H1 (cell line): ENCODE measurements around the gene KCNQ1. TPM values are rescaled to one million over a fixed set of nuclear protein-coding genes. Genes with fewer than 3 reads are reported as not detected.

Experiments used
- CTCF ChIA-PET: fragments of 300-600 bp; sonication (Branson Sonifier 250); formaldehyde crosslinking; loops from one replicate; lab custom pipeline; 2021; ENCODE audit not compliant: partially characterized antibody; lab: Charles Lee
- POLR2A ChIA-PET: fragments of 300-600 bp; sonication (Branson Sonifier 250); formaldehyde crosslinking; loops from one replicate; lab custom pipeline; 2021; ENCODE audit warnings: inconsistent platforms; ENCODE audit not compliant: partially characterized antibody; lab: Charles Lee
- DNase-seq, 2 experiments: peaks; one replicate each; pipeline versions ENCODE4 v3.0.0 to v3.0.0-alpha.2; 2010 to 2022; ENCODE audit warnings: low spot score in 2 of 2, low read depth in 1 of 2, mixed read lengths in 1 of 2
- FAIRE-seq: peaks from 2 replicates; lab custom pipeline; 2011; peaks lifted over from hg19 to GRCh38; lab: Jason Lieb, UNC
- H2AFZ ChIP-seq: 2 replicates; pipeline ENCODE4 v1.8.1; 2012; ENCODE audit warnings: low read length, inconsistent platforms
- H2AK5ac ChIP-seq: 2 replicates; pipeline ENCODE4 v1.6.1; 2013; ENCODE audit warnings: low read depth, low read length
- H2BK120ac ChIP-seq: replicated peaks from 2 replicates; pipeline ENCODE3; 2013; ENCODE audit warnings: low read depth, low read length, inconsistent platforms
- H2BK12ac ChIP-seq: 2 replicates; pipeline ENCODE4 v1.6.1; 2013; ENCODE audit warnings: low read depth, low read length
- H2BK15ac ChIP-seq: 2 replicates; pipeline ENCODE4 v1.6.1; 2013; ENCODE audit warnings: low read length
- H2BK20ac ChIP-seq: 2 replicates; pipeline ENCODE4 v1.6.1; 2013; ENCODE audit warnings: low read length
- H2BK5ac ChIP-seq: 2 replicates; pipeline ENCODE4 v1.6.1; 2013; ENCODE audit warnings: low read depth, low read length
- H3K14ac ChIP-seq: 2 replicates; pipeline ENCODE4 v1.6.1; 2013; ENCODE audit warnings: inconsistent platforms; ENCODE audit not compliant: insufficient read length
- H3K18ac ChIP-seq: 2 replicates; pipeline ENCODE4 v1.6.1; 2013; ENCODE audit warnings: low read length; ENCODE audit errors: extremely low read depth
- H3K23ac ChIP-seq: 2 replicates; pipeline ENCODE4 v1.6.1; 2013; ENCODE audit warnings: inconsistent platforms; ENCODE audit not compliant: insufficient read length
- H3K23me2 ChIP-seq: 2 replicates; pipeline ENCODE4 v1.6.1; 2013; ENCODE audit warnings: low read depth, low read length
- H3K27ac ChIP-seq: 2 replicates; pipeline ENCODE4 v1.6.1; 2011; ENCODE audit warnings: low read depth, low read length, inconsistent platforms
- H3K27me3 ChIP-seq, 4 experiments: replicated peaks in 1 of 4; 1 replicate in 1 of 4; 2 replicates in 3 of 4; pipeline versions ENCODE4 v1.6.1 to v1.8.1; 2011 to 2013; ENCODE audit warnings: low read length in 3 of 4, mild to moderate bottlenecking in 3 of 4, inconsistent platforms in 2 of 4, mixed read lengths in 2 of 4, moderate library complexity in 1 of 4; ENCODE audit not compliant: control insufficient read depth in 3 of 4, insufficient read depth in 3 of 4; ENCODE audit errors: extremely low read depth in 1 of 4
- H3K36me3 ChIP-seq, 4 experiments: 2 replicates each; pipeline versions ENCODE4 v1.6.1 to v1.8.1; 2011 to 2013; ENCODE audit warnings: mild to moderate bottlenecking in 4 of 4, low read length in 3 of 4, moderate library complexity in 2 of 4, control low read depth in 1 of 4, inconsistent platforms in 1 of 4; ENCODE audit not compliant: insufficient read depth in 4 of 4, control insufficient read depth in 2 of 4
- H3K4ac ChIP-seq: replicated peaks from 2 replicates; pipeline ENCODE3; 2013; ENCODE audit warnings: low read length, low read depth, mixed read lengths, inconsistent platforms; ENCODE audit not compliant: insufficient read length
- H3K4me1 ChIP-seq, 4 experiments: replicated peaks in 1 of 4; 1 replicate in 1 of 4; 2 replicates in 3 of 4; pipeline versions ENCODE4 v1.6.1 to v1.8.1; 2011 to 2013; ENCODE audit warnings: low read length in 3 of 4, inconsistent platforms in 2 of 4, mixed read lengths in 1 of 4; ENCODE audit not compliant: insufficient read depth in 4 of 4, control insufficient read depth in 3 of 4
- H3K4me2 ChIP-seq, 2 experiments: 2 replicates each; pipeline versions ENCODE4 v1.6.1 to v1.8.1; 2011 to 2013; ENCODE audit warnings: low read depth in 2 of 2, low read length in 2 of 2, control low read depth in 1 of 2, inconsistent platforms in 1 of 2, mild to moderate bottlenecking in 1 of 2; ENCODE audit not compliant: insufficient read depth in 1 of 2
- H3K4me3 ChIP-seq, 4 experiments: fragments of 200-600, 300-600 bp in 1 of 4; sonication (generic), shearing (Covaris generic), sonication (Bioruptor Twin) in 1 of 4; 2 replicates each; pipeline versions ENCODE4 v1.5.1 to v1.8.1; 2011 to 2016; ENCODE audit warnings: low read length in 4 of 4, low read depth in 3 of 4, control low read depth in 2 of 4, inconsistent platforms in 2 of 4, mild to moderate bottlenecking in 2 of 4, mixed read lengths in 1 of 4, moderate library complexity in 1 of 4; ENCODE audit not compliant: insufficient read depth in 2 of 4; ENCODE audit errors: extremely low read depth in 1 of 4
- H3K56ac ChIP-seq: replicated peaks from 2 replicates; pipeline ENCODE3; 2013; ENCODE audit warnings: low read depth, mild to moderate bottlenecking, mixed read lengths, low read length, inconsistent platforms; ENCODE audit not compliant: insufficient read length
- H3K79me1 ChIP-seq: 2 replicates; pipeline ENCODE4 v1.6.1; 2013; ENCODE audit warnings: low read depth, low read length, control low read depth
- H3K79me2 ChIP-seq, 2 experiments: 2 replicates each; pipeline versions ENCODE4 v1.6.1 to v1.8.1; 2012 to 2013; ENCODE audit warnings: low read length in 2 of 2, mild to moderate bottlenecking in 2 of 2, inconsistent platforms in 1 of 2; ENCODE audit not compliant: insufficient read depth in 2 of 2, control insufficient read depth in 1 of 2
- H3K9ac ChIP-seq, 4 experiments: replicated peaks in 1 of 4; 1 replicate in 1 of 4; 2 replicates in 3 of 4; pipeline versions ENCODE4 v1.6.1 to v1.8.1; 2011 to 2013; ENCODE audit warnings: low read depth in 3 of 4, low read length in 3 of 4, control low read depth in 2 of 4, mild to moderate bottlenecking in 2 of 4, moderate library complexity in 2 of 4, inconsistent platforms in 1 of 4; ENCODE audit errors: extremely low read depth in 1 of 4
- H3K9me3 ChIP-seq, 2 experiments: 2 replicates each; pipeline versions ENCODE4 v1.6.1 to v1.8.1; 2012 to 2013; ENCODE audit warnings: mild to moderate bottlenecking in 2 of 2, moderate library complexity in 2 of 2, control low read depth in 1 of 2, inconsistent platforms in 1 of 2, low read depth in 1 of 2, low read length in 1 of 2, mixed read lengths in 1 of 2; ENCODE audit not compliant: insufficient read depth in 2 of 2
- H4K20me1 ChIP-seq, 2 experiments: replicated peaks in 1 of 2; 2 replicates each; pipeline versions ENCODE3 to v1.8.1; 2011 to 2013; ENCODE audit warnings: inconsistent platforms in 2 of 2, low read length in 2 of 2, mild to moderate bottlenecking in 1 of 2; ENCODE audit not compliant: insufficient read depth in 2 of 2, control insufficient read depth in 1 of 2
- H4K5ac ChIP-seq: 2 replicates; pipeline ENCODE4 v1.6.1; 2013; ENCODE audit warnings: low read length, low read depth, mixed read lengths, inconsistent platforms; ENCODE audit not compliant: insufficient read length
- H4K8ac ChIP-seq: 2 replicates; pipeline ENCODE4 v1.8.0; 2013; ENCODE audit warnings: mild to moderate bottlenecking, moderate library complexity, low read length, inconsistent platforms; ENCODE audit not compliant: insufficient read depth; ENCODE audit errors: extremely low read depth
- H4K91ac ChIP-seq: replicated peaks from 2 replicates; pipeline ENCODE3; 2013; ENCODE audit warnings: low read length, mixed read lengths, inconsistent platforms; ENCODE audit not compliant: insufficient read length
- BCL11A ChIP-seq, 2 experiments: IDR thresholded peaks; one replicate each; pipeline ENCODE4 v1.6.1; 2011; ENCODE audit warnings: low read depth in 2 of 2, low read length in 2 of 2, mild to moderate bottlenecking in 2 of 2
- BRCA1 ChIP-seq: IDR thresholded peaks from 2 replicates; pipeline ENCODE4 v1.6.1; 2012; ENCODE audit warnings: low read depth, low read length, improper control_type of control experiment
- CBX5 ChIP-seq: fragments of 300-800, 300-1000 bp; sonication (generic); IDR thresholded peaks from 2 replicates; pipeline ENCODE4 v1.7.1; 2016; ENCODE audit warnings: antibody characterized with exemption, low read length, low read depth
- GTF2F1 ChIP-seq: IDR thresholded peaks from 2 replicates; pipeline ENCODE4 v1.6.1; 2012; ENCODE audit warnings: low read depth, low read length, improper control_type of control experiment, borderline replicate concordance
- POLR2A ChIP-seq, 2 experiments: IDR thresholded peaks; 1 replicate in 1 of 2; 2 replicates in 1 of 2; pipeline ENCODE4 v1.6.1; 2011; ENCODE audit warnings: low read depth in 2 of 2, low read length in 2 of 2, mild to moderate bottlenecking in 2 of 2; ENCODE audit errors: control extremely low read depth in 1 of 2
- RAD21 ChIP-seq, 2 experiments: IDR thresholded peaks in 1 of 2; conservative IDR thresholded peaks in 1 of 2; 2 replicates each; pipeline ENCODE4 v1.6.1; 2011; ENCODE audit warnings: low read depth in 2 of 2, low read length in 2 of 2, improper control_type of control experiment in 1 of 2, inconsistent platforms in 1 of 2, mild to moderate bottlenecking in 1 of 2, moderate library complexity in 1 of 2
- RXRA ChIP-seq: IDR thresholded peaks from 2 replicates; pipeline ENCODE4 v1.6.1; 2011; ENCODE audit warnings: low read depth, mild to moderate bottlenecking, low read length, moderate library complexity; ENCODE audit not compliant: insufficient read depth
- SP1 ChIP-seq: IDR thresholded peaks from 2 replicates; pipeline ENCODE4 v1.6.1; 2011; ENCODE audit warnings: low read depth, low read length
- SP2 ChIP-seq: IDR thresholded peaks from 2 replicates; pipeline ENCODE4 v1.6.1; 2012; ENCODE audit warnings: mild to moderate bottlenecking, low read length, inconsistent platforms
- SP4 ChIP-seq: IDR thresholded peaks from 2 replicates; pipeline ENCODE4 v1.6.1; 2012; ENCODE audit warnings: low read length, inconsistent platforms
- SUZ12 ChIP-seq: fragments of 200-600 bp; sonication (generic); IDR thresholded peaks from 2 replicates; pipeline ENCODE4 v1.6.1; 2012; ENCODE audit warnings: mild to moderate bottlenecking, inconsistent platforms, low read length, moderate library complexity, mixed read lengths
- TAF1 ChIP-seq: IDR thresholded peaks from 2 replicates; pipeline ENCODE4 v1.6.1; 2011; ENCODE audit warnings: mild to moderate bottlenecking, low read depth, low read length
- TAF7 ChIP-seq: optimal IDR thresholded peaks from 2 replicates; pipeline ENCODE3; 2011; ENCODE audit warnings: low read depth, mild to moderate bottlenecking, inconsistent platforms, low read length, moderate library complexity, borderline replicate concordance
- ZNF274 ChIP-seq: IDR thresholded peaks from 2 replicates; pipeline ENCODE4 v1.7.0; 2012; ENCODE audit warnings: low read length, borderline replicate concordance; ENCODE audit errors: extremely low read depth
- WGBS, 2 experiments: shearing (Covaris generic) in 1 of 2; methylation state at CpG; one replicate each; pipeline versions ENCODE4 v1.1.6 to v1.1.7; 2013 to 2015; ENCODE audit warnings: low lambda C conversion rate in 2 of 2, mixed read lengths in 2 of 2, inconsistent platforms in 1 of 2, low coverage in 1 of 2, missing lambda C conversion rate in 1 of 2; ENCODE audit not compliant: insufficient replicate concordance in 2 of 2, insufficient coverage in 1 of 2, insufficient read length in 1 of 2; ENCODE audit errors: extremely low coverage in 1 of 2, missing lambda C conversion rate in 1 of 2; 5-methylcytosine and 5-hydroxymethylcytosine counted together
- polyA plus RNA-seq, 7 experiments: library from polyadenylated mRNA; depleted of rRNA in 3 of 7; stranded (reverse) in 5 of 7; unstranded in 2 of 7; fragments of >200 nt in 5 of 7; fragments of 200-250 nt in 2 of 7; gene quantifications; 1 replicate in 5 of 7; 2 replicates in 1 of 7; 4 replicates in 1 of 7; pipeline versions ENCODE4 v1.2.1 to v1.2.3, GENCODE V29; 2011 to 2013; ENCODE audit warnings: missing spikeins in 2 of 7, mixed read lengths in 2 of 7
- total RNA-seq: library from RNA; stranded (reverse); fragmentation: NEBNext Ultra II Directional; extraction: Animal tissue kit (Norgen Biotek cat#: 25700); gene quantifications from 2 replicates; pipeline ENCODE4 v1.2.1, GENCODE V29; 2021

The KCNQ1 gene
- total and polyA plus RNA-seq, 2 of the 8 experiments (the other 6 are each of a cell fraction or from before 2014, with no cell fraction given) = 1.9 to 2.0 TPM

- H3K27ac ChIP-seq = no peak overlapping the region
- H2BK5ac ChIP-seq = no peak overlapping the region
- no peak overlapping the region for H3K18ac ChIP-seq
- peaks cover 0 to 14% of the 10 kb centered on the region in 2 experiments; a peak in 3 of 4 replicates for H3K79me2 ChIP-seq
- no peak overlapping the region for H3K14ac ChIP-seq
- peaks cover 3 to 5% of the 10 kb centered on the region in 2 experiments for H4K20me1 ChIP-seq
- no peak for FAIRE-seq
- ChIA-PET POLR2A (interaction anchor here (1.3 to 5.0 kb wide), 4 partner anchors 8 to 25 kb away, joined by 3 to 42 read pairs (median 14); partner anchors contain the start of gene CD81), CTCF (interaction anchor here (1.0 to 14.1 kb wide), 14 partner anchors 10 to 216 kb away, joined by 3 to 196 read pairs (median 4); no protein-coding TSS in a partner anchor)
- DNase-seq = no peak
- peaks cover 12% of the 10 kb centered on the region for H3K23me2 ChIP-seq
- peak overlapping the region in 3 of 4 experiments; percentile 29 to 97 (median 86); a peak in 5 of 8 replicates for H3K4me3 ChIP-seq
- H4K5ac ChIP-seq = no peak overlapping the region
- H2AFZ ChIP-seq = no peak overlapping the region
- H2AK5ac ChIP-seq = no peak overlapping the region
- H2BK120ac ChIP-seq = no peak overlapping the region
- peaks cover 0 to 17% (median 6%) of the 10 kb centered on the region in 4 experiments; a peak in 5 of 7 replicates for H3K4me1 ChIP-seq
- H3K23ac ChIP-seq = no peak overlapping the region
- no peaks in the 10 kb centered on the region; the same call in 1 of the 2 replicates for H3K79me1 ChIP-seq
- no peak overlapping the region for H3K56ac ChIP-seq
- H3K27me3 ChIP-seq = no peaks in the 10 kb centered on the region
- 88% methylated on average over 11 of the region's 13 CpGs; no CpG with 5 or more reads in 1 of the 2 experiments for WGBS, 2 experiments
- no peak overlapping the region for H2BK12ac ChIP-seq
- H4K8ac ChIP-seq = peak overlapping the region; percentile 14; the same call in 1 of the 2 replicates
- H3K9ac ChIP-seq = no peak overlapping the region
- no peak overlapping the region for H3K4ac ChIP-seq
- H4K91ac ChIP-seq = no peak overlapping the region
- peaks cover 2 to 15% (median 10%) of the 10 kb centered on the region in 4 experiments; a peak in 4 of 8 replicates for H3K36me3 ChIP-seq
- H2BK20ac ChIP-seq = no peak overlapping the region
- peak overlapping the region; percentile 81; a peak in 2 of 4 replicates for H3K4me2 ChIP-seq
- no peaks in the 10 kb centered on the region for H3K9me3 ChIP-seq
- H2BK15ac ChIP-seq = no peak overlapping the region
- TF ChIP-seq GTF2F1 (no peak), BCL11A (IDR thresholded peaks at IDR 0.05; ENCODE audit: low read depth in 2 of 2, low read length in 2 of 2) (no peak), ZNF274 (no peak), BRCA1 (no peak), TAF7 (no peak), SP4 (no peak), SP2 (no peak), RXRA (no peak), TAF1 (no peak), POLR2A (IDR thresholded peaks at IDR 0.05; ENCODE audit: control extremely low read depth in 1 of 2, low read depth in 2 of 2, low read length in 2 of 2) (no peak), RAD21 (IDR thresholded peaks at IDR 0.05 in 1 of 2, conservative IDR thresholded peaks at IDR 0.05 in 1 of 2; ENCODE audit: low read depth in 2 of 2, low read length in 2 of 2) (no peak), SUZ12 (no peak), SP1 (no peak), CBX5 (no peak)
These were observed 42.7 kb upstream of the KCNQ1 start for GRCh38 chr11:2402106-2402505.
